ENCODE results near the gene AEBP2.
"Not testable (repeated sequence)": the region's sequence is repeated elsewhere in the genome, so short reads cannot be mapped to it uniquely, and the experiment has no call there.

Gene AEBP2

GRCh38 chr12:19550626-19551025 is 111.3 kb downstream of the AEBP2 start:
- no peak for TF ChIP-seq CTCF (IDR thresholded peaks at IDR 0.05)
- Histone ChIP-seq H3K4me3 (no peak overlapping the region), H3K27ac (peak overlapping the region; percentile 32 to 64)
- no peak for DNase-seq (ENCODE audit: low spot score)

GRCh38 chr12:19552441-19553097 is 113.3 kb downstream of the AEBP2 start:
- DNase-seq (ENCODE audit: low spot score); H3K4me3 ChIP-seq: not testable (repeated sequence)
- H3K27ac ChIP-seq = peak overlapping the region in 1 of 2 donors; percentile 28

GRCh38 chr12:19553175-19553574 is 113.9 kb downstream of the AEBP2 start:
- Histone ChIP-seq H3K27ac (peak overlapping the region in 1 of 2 donors; percentile 28), H3K4me3 (no peak overlapping the region)
- no peak for TF ChIP-seq CTCF (IDR thresholded peaks at IDR 0.05)
- no peak for DNase-seq (ENCODE audit: low spot score)

- no peak for DNase-seq (ENCODE audit: low spot score)
- no peak for TF ChIP-seq CTCF (IDR thresholded peaks at IDR 0.05)
- H3K27ac ChIP-seq = no peak overlapping the region
- H3K4me3 ChIP-seq = no peak overlapping the region
Measured at GRCh38 chr12:19561411-19561961, 122.2 kb downstream of the AEBP2 start.
